T47D (cell line): ENCODE results near the gene ADAMTS8.
"Not testable (repeated sequence)": the region's sequence is repeated elsewhere in the genome, so short reads cannot be mapped to it uniquely, and the experiment has no call there.

Experiments used
- DNase-seq, 2 experiments: peaks; one replicate each; pipeline versions ENCODE4 v3.0.0 to v3.0.0-alpha.2; 2011 to 2012; ENCODE audit warnings: low read depth in 1 of 2, low spot score in 1 of 2
- JUND ChIP-seq: IDR thresholded peaks from 2 replicates; pipeline ENCODE4 v1.6.1; 2012; ENCODE audit warnings: low read depth
- in situ Hi-C: cut with HindIII; loops from 2 replicates; pipeline ENCODE4 v1.10.0; 2016; ENCODE audit warnings: low sequenced_read_pairs, low pct_unique_long_range_greater_than_20kb

Gene ADAMTS8

DNA sequence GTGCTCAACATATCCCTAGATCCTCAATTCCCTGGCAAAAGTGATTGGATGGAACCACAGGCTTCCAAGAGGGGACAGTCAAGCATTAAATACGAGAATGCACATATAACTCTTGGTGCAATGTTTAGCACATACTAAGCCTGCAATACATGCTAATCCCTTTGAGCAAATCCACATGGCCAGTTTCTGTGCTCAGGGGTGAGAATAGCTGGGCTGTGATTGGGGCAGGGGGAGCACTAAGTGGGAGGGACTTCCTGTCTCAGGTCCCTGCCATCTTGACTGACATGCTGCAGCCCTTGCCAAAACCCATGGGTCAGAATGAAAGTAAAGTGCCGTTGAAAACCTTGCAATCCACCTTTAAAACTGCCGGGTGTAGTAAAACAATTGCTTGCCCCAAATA is 17.4 kb upstream of the ADAMTS8 start:
- in situ Hi-C loops, result loop anchor here (25.0 kb wide), 1 partner anchor 417 kb away; no protein-coding TSS in a partner anchor
- DNase-seq, result no peak

DNA sequence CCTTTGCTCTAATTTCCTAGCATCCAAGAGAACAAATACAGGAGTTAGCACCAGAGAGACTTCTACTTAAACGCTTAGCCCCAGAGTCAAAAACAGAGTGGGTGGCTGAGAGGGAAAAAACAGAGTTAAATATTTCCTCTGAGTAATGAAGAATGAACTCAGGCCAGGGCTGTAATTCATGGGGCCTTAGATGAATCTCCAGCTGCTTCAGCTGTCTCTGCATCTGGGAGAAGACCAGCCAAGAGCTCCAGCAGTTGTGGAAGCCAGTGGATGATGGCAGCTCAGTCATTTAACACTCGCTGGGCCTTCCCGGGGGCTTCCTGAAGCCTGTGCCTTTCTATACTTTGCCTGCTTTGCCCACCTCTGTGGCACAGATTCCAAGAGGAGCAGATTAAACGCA is 14.3 kb upstream of the ADAMTS8 start:
- no peak for DNase-seq
- no peak for TF ChIP-seq JUND
- in situ Hi-C loops, result loop anchor here (25.0 kb wide), 1 partner anchor 420 kb away; no protein-coding TSS in a partner anchor

More for the DNA sequence above, 17.4 kb upstream of the ADAMTS8 start:
- no peak for TF ChIP-seq JUND

DNA sequence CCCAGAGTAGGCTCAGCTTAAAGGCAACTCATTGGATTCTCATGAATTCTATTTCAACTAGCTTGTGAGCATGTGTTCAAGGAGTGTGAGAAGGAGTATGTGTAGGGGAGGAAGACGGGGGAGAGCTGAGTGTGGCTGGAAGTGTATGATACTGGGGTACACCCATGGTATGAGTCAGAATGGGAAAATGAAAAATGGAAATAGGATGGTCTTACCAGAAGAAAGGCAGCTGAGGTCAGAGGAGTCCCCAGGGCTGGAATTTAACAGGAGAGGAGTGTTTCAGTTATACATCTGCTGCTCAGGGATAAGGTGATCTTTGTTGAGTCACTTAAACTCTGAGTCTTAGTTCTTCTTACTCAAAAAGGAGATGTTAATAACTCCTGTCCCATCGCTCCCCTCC is 13.3 kb upstream of the ADAMTS8 start:
- DNase-seq, result no peak
- TF ChIP-seq JUND, result no peak
- in situ Hi-C loops, result loop anchor here (25.0 kb wide), 1 partner anchor 421 kb away; no protein-coding TSS in a partner anchor

- in situ Hi-C loops, result loop anchor here (25.0 kb wide), 1 partner anchor 422 kb away; no protein-coding TSS in a partner anchor
- no peak for TF ChIP-seq JUND
- DNase-seq, result no peak
These were observed 11.5 kb upstream of the ADAMTS8 start for GRCh38 chr11:130439876-130440275.

GRCh38 chr11:130439160-130439519 is 10.7 kb upstream of the ADAMTS8 start:
- DNase-seq, result no peak
- no peak for TF ChIP-seq JUND
- in situ Hi-C loops, result loop anchor here (25.0 kb wide), 1 partner anchor 423 kb away; no protein-coding TSS in a partner anchor

DNA sequence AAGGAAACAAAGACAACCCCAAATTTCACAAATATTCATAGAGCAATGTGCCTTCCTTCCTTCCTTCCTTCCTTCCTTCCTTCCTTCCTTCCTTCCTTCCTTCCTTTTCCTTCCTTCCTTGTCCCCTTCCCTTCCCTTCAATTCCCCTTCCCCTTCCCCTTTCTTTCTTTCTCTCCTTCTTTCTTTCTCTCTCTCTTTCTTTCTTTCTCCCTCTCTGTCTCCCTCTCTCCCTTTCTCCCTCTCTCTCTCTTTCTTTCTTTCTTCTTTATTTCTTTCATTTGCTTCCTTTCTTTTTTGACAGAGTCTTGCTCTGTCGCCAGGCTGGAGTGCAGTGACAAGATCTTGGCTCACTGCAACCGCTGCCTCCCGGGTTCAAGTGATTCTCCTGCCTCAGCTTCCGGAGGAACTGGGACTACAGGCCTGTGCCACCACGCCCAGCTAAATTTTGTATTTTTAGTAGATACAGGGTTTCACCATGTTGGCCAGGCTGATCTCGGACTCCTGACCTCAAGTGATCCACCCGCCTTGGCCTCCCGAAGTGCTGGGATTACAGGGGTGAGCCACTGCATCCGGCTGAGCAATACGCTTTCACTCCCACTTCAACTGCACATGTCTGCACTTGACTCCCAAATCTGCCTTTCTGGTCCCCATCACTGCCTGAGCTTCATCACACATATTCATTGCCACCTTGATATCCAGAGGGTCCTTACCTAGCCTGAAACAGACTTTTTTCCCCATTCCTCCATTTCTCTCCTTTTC is 10.2 kb upstream of the ADAMTS8 start:
- in situ Hi-C loops, result loop anchor here (25.0 kb wide), 1 partner anchor 424 kb away; no protein-coding TSS in a partner anchor
- DNase-seq, result not testable (repeated sequence)

GRCh38 chr11:130437848-130438247 is 9.4 kb upstream of the ADAMTS8 start:
- DNase-seq, result no peak
- in situ Hi-C loops, result loop anchor here (25.0 kb wide), 1 partner anchor 424 kb away; no protein-coding TSS in a partner anchor
- TF ChIP-seq JUND, result no peak

- in situ Hi-C loops, result loop anchor here (25.0 kb wide), 1 partner anchor 426 kb away; no protein-coding TSS in a partner anchor
- no peak for TF ChIP-seq JUND
- no peak for DNase-seq
These were observed 7.8 kb upstream of the ADAMTS8 start for GRCh38 chr11:130436171-130436570.

DNA sequence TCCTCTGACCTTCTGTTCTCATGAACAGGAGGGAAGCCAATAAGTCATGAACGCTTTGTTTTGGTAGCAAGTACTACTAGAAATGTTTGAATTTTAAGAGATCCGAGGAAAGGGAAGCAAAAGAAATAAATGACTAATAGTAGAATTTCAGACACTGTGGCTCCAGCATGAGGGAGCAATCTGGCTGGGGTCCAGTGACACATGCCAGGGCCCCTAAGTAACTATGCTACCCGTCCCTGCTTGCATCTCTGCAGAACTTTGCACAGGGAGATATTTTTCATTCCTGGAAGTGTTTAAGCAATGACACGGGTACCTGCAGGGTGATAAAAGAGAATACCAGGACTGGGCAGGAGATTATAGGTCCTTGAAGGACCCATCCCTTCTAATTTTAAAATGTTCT is 7.3 kb upstream of the ADAMTS8 start:
- TF ChIP-seq JUND, result no peak
- in situ Hi-C loops, result loop anchor here (25.0 kb wide), 1 partner anchor 427 kb away; no protein-coding TSS in a partner anchor
- DNase-seq, result no peak

DNA sequence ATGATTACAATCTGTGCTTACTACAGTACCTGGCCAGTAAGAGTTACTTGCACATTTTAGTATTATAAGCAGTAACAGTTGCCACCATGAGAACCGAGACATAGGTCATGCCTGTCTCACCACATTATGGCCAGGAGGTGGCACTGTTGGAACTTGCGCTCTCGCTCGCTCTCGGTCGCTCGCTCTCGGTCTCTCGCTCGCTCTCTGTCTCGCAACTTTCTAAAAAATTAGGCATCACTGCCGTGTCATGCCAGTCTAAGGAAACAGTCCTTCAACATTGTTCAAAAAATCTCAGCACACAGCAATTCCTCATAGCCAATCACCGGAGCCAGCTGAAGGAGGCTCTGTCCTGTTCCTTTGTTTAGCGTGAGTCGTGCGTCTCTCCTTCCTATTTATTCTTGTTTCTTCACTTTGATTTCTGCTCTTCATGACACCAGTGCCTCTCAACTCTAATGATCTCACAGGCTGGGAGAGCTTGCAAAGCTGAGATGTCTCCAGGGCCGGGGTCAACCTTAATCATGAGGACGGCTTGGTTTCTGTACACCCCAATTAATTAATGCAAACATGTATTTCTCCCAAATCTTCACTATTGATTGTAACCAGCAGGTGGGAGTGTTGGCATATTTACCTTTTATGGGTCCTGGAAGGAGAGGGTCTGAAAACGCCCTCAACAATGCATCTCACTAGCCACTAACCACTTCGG is 6.3 kb upstream of the ADAMTS8 start:
- TF ChIP-seq JUND, result no peak
- in situ Hi-C loops, result loop anchor here (25.0 kb wide), 1 partner anchor 428 kb away; no protein-coding TSS in a partner anchor
- DNase-seq, result peak; percentile 84 to 93

DNA sequence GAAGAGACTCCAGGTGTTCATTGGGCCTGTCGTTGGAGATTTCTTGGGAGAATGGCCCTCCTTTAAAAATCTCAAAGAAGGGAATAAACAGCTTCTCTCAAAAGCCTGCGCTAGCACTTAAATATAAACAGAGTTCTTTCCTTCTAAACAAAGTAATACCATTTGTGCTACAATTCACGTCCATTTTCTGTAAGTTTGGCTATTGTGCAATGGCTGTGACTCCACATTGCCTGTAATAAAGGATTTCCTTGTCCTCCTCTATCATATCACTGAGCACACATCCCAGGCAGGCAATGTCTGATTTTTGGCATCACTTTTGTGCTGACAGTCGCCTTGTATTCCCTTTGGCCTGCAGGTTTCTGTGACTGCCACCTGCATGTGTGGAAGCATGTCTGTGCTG is 4.9 kb upstream of the ADAMTS8 start:
- no peak for TF ChIP-seq JUND
- no peak for DNase-seq
- in situ Hi-C loops, result loop anchor here (25.0 kb wide), 1 partner anchor 429 kb away; no protein-coding TSS in a partner anchor

DNA sequence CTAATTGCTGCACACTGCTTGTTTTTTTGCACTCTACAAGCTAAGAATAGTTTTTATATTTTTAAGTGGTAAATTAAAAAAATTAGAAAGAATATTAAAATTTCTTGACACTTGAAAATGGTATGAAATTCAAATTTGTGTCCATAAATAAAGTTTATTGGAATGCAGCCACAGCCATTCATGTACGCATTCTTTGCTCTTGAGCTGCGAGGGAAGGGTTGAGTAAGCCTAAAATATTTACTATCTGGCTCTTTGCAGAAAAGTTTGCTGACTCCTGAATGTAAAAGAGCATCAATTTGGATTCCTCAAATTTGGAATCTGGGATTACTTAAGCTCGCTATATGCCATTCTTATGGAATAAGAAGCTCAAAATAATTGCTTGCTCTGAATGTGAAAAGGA is 3.4 kb upstream of the ADAMTS8 start:
- no peak for DNase-seq

More for the DNA sequence above, 3.4 kb upstream of the ADAMTS8 start:
- no peak for TF ChIP-seq JUND
- in situ Hi-C loops, result loop anchor here (25.0 kb wide), 1 partner anchor 430 kb away; no protein-coding TSS in a partner anchor
